NT2/D1 (cell line): ENCODE results near the gene SRGAP2.
"Not testable (repeated sequence)": the region's sequence is repeated elsewhere in the genome, so short reads cannot be mapped to it uniquely, and the experiment has no call there.

Experiments
- SUZ12 ChIP-seq: IDR thresholded peaks from 2 replicates; pipeline ENCODE4 v1.6.1; 2011; ENCODE audit not compliant: insufficient read length, insufficient read depth; ENCODE audit errors: extremely low read depth
- YY1 ChIP-seq: IDR thresholded peaks from 2 replicates; pipeline ENCODE4 v1.6.1; 2011; ENCODE audit not compliant: insufficient read length, insufficient read depth
- ZNF274 ChIP-seq: IDR thresholded peaks from 2 replicates; pipeline ENCODE4 v1.6.1; 2011; ENCODE audit warnings: mild to moderate bottlenecking, low read depth, low read length

GRCh38 chr1:206167350-206168029 lies 35.9 kb upstream of the SRGAP2 start:
- TF ChIP-seq ZNF274, YY1, SUZ12: not testable (repeated sequence)
